Testis (tissue), 3 donors: ENCODE results near the gene TERF2IP. TPM values are rescaled to one million over a fixed set of nuclear protein-coding genes. Genes with fewer than 3 reads are reported as not detected.
A peak's percentile ranks its signal among the peaks of the same experiment; 100 is the strongest.

ENCODE experiments used
- DNase-seq: peaks from one replicate; pipeline ENCODE4 v3.0.0-alpha.2; 2019
- H3K27ac ChIP-seq, 2 donors: fragments of 200-600 bp; sonication (generic); one replicate each; pipeline ENCODE4 v1.5.1; 2019
- H3K27me3 ChIP-seq: fragments of 200-600 bp; sonication (generic); one replicate; pipeline ENCODE4 v1.5.1; 2019
- H3K36me3 ChIP-seq: fragments of 200-600 bp; sonication (generic); one replicate; pipeline ENCODE4 v1.5.1; 2017; ENCODE audit warnings: low read depth; ENCODE audit errors: missing control alignments
- H3K4me1 ChIP-seq: fragments of 200-600 bp; sonication (generic); one replicate; pipeline ENCODE4 v1.5.1; 2019
- H3K4me3 ChIP-seq, 2 donors: fragments of 200-600 bp; sonication (generic); one replicate each; pipeline ENCODE4 v1.5.1; 2017 to 2019
- H3K9me3 ChIP-seq: fragments of 200-600 bp; sonication (generic); one replicate; pipeline ENCODE4 v1.5.1; 2017
- CTCF ChIP-seq, 3 experiments: fragments of 450-650 bp in 2 of 3; fragments of 200-600 bp in 1 of 3; sonication (generic) in 1 of 3; IDR thresholded peaks; one replicate each; pipeline ENCODE4 v1.5.1; 2016 to 2019; ENCODE audit warnings: antibody characterized with exemption in 3 of 3, mild to moderate bottlenecking in 2 of 3, moderate library complexity in 1 of 3
- POLR2A ChIP-seq: fragments of 450-650 bp; IDR thresholded peaks from one replicate; pipeline ENCODE4 v1.6.1; 2017; ENCODE audit warnings: antibody characterized with exemption, mild to moderate bottlenecking, moderate library complexity
- WGBS, 2 donors: methylation state at CpG; one replicate each; pipeline ENCODE4 v1.1.5; 2018; 5-methylcytosine and 5-hydroxymethylcytosine counted together
- intact Hi-C: fragments of 100-400 bp; cut with DNase I; formaldehyde crosslinking; loops from one replicate; pipeline ENCODE4 v1.15.1; 2023; ENCODE audit warnings: low total_unique reads
- polyA plus RNA-seq: library from polyadenylated mRNA; stranded (reverse); fragments of 350-450 nt; fragmentation: Illumina TruSeq; extraction: RNeasy Lipid Tissue Mini Kit (QIAGEN cat#74804); gene quantifications from one replicate; pipeline ENCODE4 v1.2.3, GENCODE V29; 2014; ENCODE audit warnings: low read depth, low replicate concordance; ENCODE audit not compliant: insufficient read depth
- total RNA-seq, 2 donors: library from RNA; depleted of rRNA; stranded (reverse); fragments of >200 nt; gene quantifications; one replicate each; pipeline ENCODE4 v1.2.3, GENCODE V29; 2016

The TERF2IP gene
- total and polyA plus RNA-seq, 3 donors from 2014 or later: 124 to 161 (median 153) TPM

DNA sequence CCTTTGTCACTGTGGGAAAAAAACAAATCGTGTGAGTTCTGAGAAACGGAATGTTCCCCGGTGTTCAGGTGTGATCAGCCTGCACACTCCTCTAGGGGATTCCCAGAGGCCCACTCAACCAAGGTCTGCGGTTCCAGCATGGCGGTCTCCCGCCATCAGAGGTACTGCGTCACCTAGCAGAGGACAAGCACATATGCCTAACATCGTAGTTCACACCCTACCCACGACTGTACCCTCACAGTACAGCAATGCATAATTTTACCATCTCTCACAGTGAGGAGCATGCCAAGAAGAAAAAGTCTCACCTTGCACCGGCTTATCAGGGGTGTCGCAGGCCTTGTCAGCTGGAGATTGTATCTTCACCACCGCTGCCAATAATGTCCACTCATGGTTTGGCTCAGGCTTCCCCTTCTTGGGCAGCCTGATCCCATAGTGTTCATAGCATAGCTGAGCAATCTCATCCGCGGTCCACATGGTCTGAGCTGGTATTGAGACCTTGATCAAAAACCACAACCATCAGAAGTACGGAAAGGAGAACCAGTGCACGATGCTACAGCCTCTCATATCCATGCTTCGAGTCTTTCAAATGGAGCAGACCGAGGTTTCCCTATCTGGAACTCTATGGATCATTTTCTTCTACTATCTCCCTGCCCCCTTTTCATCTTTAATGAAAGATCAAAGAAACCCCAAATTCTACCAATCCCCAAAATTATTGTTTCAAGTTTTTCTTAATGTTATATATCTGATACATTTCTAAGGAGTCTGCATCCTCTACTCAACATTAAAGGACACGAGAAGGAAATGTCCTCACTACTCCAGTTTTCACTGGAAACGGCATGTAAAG lies 27.0 kb upstream of the TERF2IP start:
- Histone ChIP-seq H3K27ac (no peak overlapping the region), H3K9me3 (no peaks in the 10 kb centered on the region), H3K4me3 (no peak overlapping the region), H3K4me1 (peaks cover 11% of the 10 kb centered on the region), H3K27me3 (no peaks in the 10 kb centered on the region), H3K36me3 (no peaks in the 10 kb centered on the region)
- intact Hi-C loops: no loop called here
- no peak for DNase-seq
- WGBS, 2 donors: 83 to 86% methylated on average over 19 to 20 of the region's 20 CpGs
- TF ChIP-seq POLR2A: no peak
- no peak for TF ChIP-seq CTCF (IDR thresholded peaks at IDR 0.05)

DNA sequence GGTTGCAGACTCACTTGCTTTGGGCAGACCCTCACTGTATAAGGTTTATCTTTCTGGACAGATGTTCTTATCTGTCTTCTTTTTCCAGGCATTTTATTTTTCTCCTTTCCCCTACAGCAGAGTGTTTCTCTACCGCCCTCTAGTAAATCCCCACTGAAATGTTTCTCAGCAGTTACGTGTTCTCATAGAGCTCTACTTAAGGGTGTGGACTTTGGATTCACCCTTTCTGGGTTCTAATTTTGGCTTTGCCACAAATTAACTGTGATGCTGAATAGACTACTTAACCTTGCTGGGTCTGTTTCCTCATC lies 26.4 kb upstream of the TERF2IP start:
- Histone ChIP-seq H3K27ac (no peak overlapping the region), H3K27me3 (no peaks in the 10 kb centered on the region), H3K36me3 (no peaks in the 10 kb centered on the region), H3K4me3 (no peak overlapping the region), H3K4me1 (peaks cover 11% of the 10 kb centered on the region), H3K9me3 (no peaks in the 10 kb centered on the region)
- intact Hi-C loops: no loop called here
- DNase-seq: no peak
- no peak for TF ChIP-seq CTCF (IDR thresholded peaks at IDR 0.05)
- no peak for TF ChIP-seq POLR2A
- WGBS, 2 donors: 22 to 45% methylated on average over 2 of the region's 2 CpGs

DNA sequence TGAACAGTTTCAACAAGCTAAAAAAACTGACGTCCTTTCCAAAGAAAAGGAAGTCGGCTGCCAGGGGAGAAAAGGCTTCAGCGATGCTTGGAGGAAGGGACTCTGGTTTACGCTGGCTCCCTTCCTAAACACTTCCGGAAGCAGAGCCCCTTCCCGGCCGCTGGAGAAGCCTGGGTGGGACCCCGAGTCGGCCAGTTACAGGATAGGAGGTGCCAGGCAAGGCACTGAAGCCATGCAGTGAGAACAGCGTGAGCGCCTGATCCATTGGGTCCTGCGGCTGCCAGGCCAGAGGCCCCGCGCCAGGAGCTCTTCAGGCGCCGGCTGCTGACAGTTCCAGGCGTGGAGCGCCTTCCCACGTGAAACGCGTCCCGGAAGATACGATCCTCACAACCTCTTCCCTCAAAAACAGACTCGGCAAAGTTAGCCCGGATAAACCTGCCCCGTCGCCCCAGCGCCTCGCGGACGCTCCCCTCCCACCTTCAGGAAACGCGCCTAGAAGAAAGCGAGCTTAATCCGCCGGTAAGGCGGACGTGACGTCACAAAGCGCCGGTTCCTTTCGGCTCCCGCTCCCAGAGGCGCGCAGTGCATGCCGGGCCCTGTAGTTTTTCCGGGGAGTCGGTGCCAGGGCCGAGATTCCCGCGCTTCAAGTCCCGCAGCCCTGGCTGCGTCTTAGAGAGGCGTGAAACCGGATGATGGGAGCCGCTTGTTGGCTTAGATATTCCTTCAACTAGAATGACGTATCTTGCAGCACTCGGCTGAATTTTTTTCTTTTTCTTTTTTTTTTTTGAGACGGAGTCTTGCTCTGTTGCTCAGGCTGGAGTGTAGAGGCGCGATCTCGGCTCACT lies 24.6 kb upstream of the TERF2IP start, which contains the start of gene ADAT1:
TSS of gene ADAT1 (minus strand) at position 521 of the 845 bp plus-strand sequence. CDS start 2,482 bp downstream, outside the sequence.
- intact Hi-C loops: no loop called here
- 0% methylated on average over 29 to 62 of the region's 62 CpGs for WGBS, 2 donors
- no peaks in the 10 kb centered on the region for H3K9me3 ChIP-seq
- H3K27ac ChIP-seq: peak within 1 kb of the TSS; percentile 80 to 84
- peak; percentile 99 for DNase-seq
- peak within 1 kb of the TSS; percentile 69 to 82 for H3K4me3 ChIP-seq
- H3K4me1 ChIP-seq: peaks cover 11% of the 10 kb centered on the region
- H3K36me3 ChIP-seq: no peaks in the 10 kb centered on the region
- TF ChIP-seq CTCF (IDR thresholded peaks at IDR 0.05) (peak in 1 of 3 experiments; percentile 3), POLR2A (peak; percentile 11)
- H3K27me3 ChIP-seq: no peaks in the 10 kb centered on the region

GRCh38 chr16:75624921-75625334 lies 22.6 kb upstream of the TERF2IP start:
- Histone ChIP-seq H3K36me3 (no peaks in the 10 kb centered on the region), H3K9me3 (no peaks in the 10 kb centered on the region), H3K4me3 (no peak overlapping the region), H3K27ac (no peak overlapping the region), H3K27me3 (no peaks in the 10 kb centered on the region), H3K4me1 (peaks cover 11% of the 10 kb centered on the region)
- no peak for TF ChIP-seq CTCF (IDR thresholded peaks at IDR 0.05)
- no peak for DNase-seq
- intact Hi-C loops: no loop called here
- 80 to 82% methylated on average over 4 of the region's 4 CpGs for WGBS, 2 donors
